Aorta (tissue), 5 donors: Measurements from ENCODE around the gene TNS4. TPM values are rescaled to one million over a fixed set of nuclear protein-coding genes. Genes with fewer than 3 reads are reported as not detected.

Experiments
- ATAC-seq: fragments of 200-7000 bp; cut with Tn5 transposase; one replicate; pipeline ENCODE4 v1.9.1; 2022; ENCODE audit warnings: moderate library complexity; ENCODE audit not compliant: low FRiP score
- DNase-seq, 2 donors: peaks; one replicate each; pipeline ENCODE4 v3.0.0-alpha.2; 2020
- H3K27ac ChIP-seq, 2 donors: one replicate each; pipeline ENCODE4 v1.5.1; 2013; ENCODE audit warnings: low read length in 2 of 2, mild to moderate bottlenecking in 2 of 2, moderate library complexity in 2 of 2, control low read depth in 1 of 2, inconsistent platforms in 1 of 2, low read depth in 1 of 2
- H3K27me3 ChIP-seq, 2 donors: one replicate each; pipeline ENCODE4 v1.6.1; 2013; ENCODE audit warnings: control low read depth in 1 of 2, low read length in 1 of 2, mild to moderate bottlenecking in 1 of 2, moderate library complexity in 1 of 2; ENCODE audit not compliant: insufficient read depth in 2 of 2, control insufficient read depth in 1 of 2
- H3K36me3 ChIP-seq, 2 donors: one replicate each; pipeline ENCODE4 v1.6.1; 2013; ENCODE audit warnings: control low read depth in 1 of 2, low read length in 1 of 2, mild to moderate bottlenecking in 1 of 2; ENCODE audit not compliant: insufficient read depth in 2 of 2, control insufficient read depth in 1 of 2
- H3K4me1 ChIP-seq, 2 donors: one replicate each; pipeline ENCODE4 v1.6.1; 2013; ENCODE audit warnings: low read length in 2 of 2, control low read depth in 1 of 2, mild to moderate bottlenecking in 1 of 2, moderate library complexity in 1 of 2; ENCODE audit not compliant: insufficient read depth in 2 of 2, control insufficient read depth in 1 of 2
- H3K4me3 ChIP-seq, 2 donors: one replicate each; pipeline ENCODE4 v1.5.1; 2013; ENCODE audit warnings: low read length in 2 of 2, control low read depth in 1 of 2, mild to moderate bottlenecking in 1 of 2
- H3K9me3 ChIP-seq: one replicate; pipeline ENCODE4 v1.6.1; 2013; ENCODE audit warnings: mild to moderate bottlenecking, low read length; ENCODE audit not compliant: control insufficient read depth
- WGBS, 2 donors: extraction: QIAGEN DNeasy Blood & Tissue Kit; methylation state at CpG; one replicate each; pipeline ENCODE4 v1.1.7; 2013; 5-methylcytosine and 5-hydroxymethylcytosine counted together
- intact Hi-C, 2 donors: fragments of 100-400 bp; cut with DNase I; formaldehyde crosslinking; loops; one replicate each; pipeline versions ENCODE4 v1.14.2 to v1.15.0; 2022
- polyA plus RNA-seq, 2 donors: library from polyadenylated mRNA; stranded (reverse); fragments of 200-250 nt; gene quantifications; one replicate each; pipeline ENCODE4 v1.2.3, GENCODE V29; 2013
- total RNA-seq, 2 donors: library from RNA; stranded (reverse); fragmentation: NEBNext Ultra II Directional; extraction: Animal tissue kit (Norgen Biotek cat#: 25700); gene quantifications; one replicate each; pipeline ENCODE4 v1.2.1, GENCODE V29; 2021
- donor health status: healthy with polysubstance abuse.
- donor health status: Bipolar disorder and iron deficiency.
- donor health status: DM: no; HTN: no; CAD: no.
- donor health status: DM: no; HTN: no; CAD: no.
- donor health status: DM: yes; HTN: yes; CAD: no.

TNS4 gene
- total and polyA plus RNA-seq, 4 donors, result 0.05 to 0.39 TPM; not detected in 2

GRCh38 chr17:40522250-40522960, 21.0 kb upstream of the TNS4 start:
- Histone ChIP-seq H3K27ac (no peak overlapping the region), H3K27me3 (no peaks in the 10 kb centered on the region), H3K4me1 (no peaks in the 10 kb centered on the region), H3K9me3 (no peaks in the 10 kb centered on the region), H3K4me3 (no peak overlapping the region), H3K36me3 (no peaks in the 10 kb centered on the region)
- peak in 1 of 2 donors; percentile 15 for DNase-seq
- intact Hi-C loops, result no loop called here
- peak; percentile 12 for ATAC-seq
- WGBS, 2 donors, result 85 to 87% methylated on average over 7 of the region's 7 CpGs

- no peak overlapping the region for H3K4me3 ChIP-seq
- no peak for ATAC-seq
- DNase-seq, result peak in 1 of 2 donors; percentile 75
- no peaks in the 10 kb centered on the region for H3K4me1 ChIP-seq
- WGBS, 2 donors, result 94 to 95% methylated on average over 14 of the region's 14 CpGs
- no peak overlapping the region for H3K27ac ChIP-seq
- H3K9me3 ChIP-seq, result no peaks in the 10 kb centered on the region
- no peaks in the 10 kb centered on the region for H3K36me3 ChIP-seq
- H3K27me3 ChIP-seq, result no peaks in the 10 kb centered on the region
- intact Hi-C loops, result no loop called here
Observed at GRCh38 chr17:40520991-40521453, 19.6 kb upstream of the TNS4 start.

- H3K4me3 ChIP-seq, result no peak overlapping the region
Observed at GRCh38 chr17:40519089-40519775, 17.8 kb upstream of the TNS4 start.

GRCh38 chr17:40518401-40519088, 17.1 kb upstream of the TNS4 start:
- no peaks in the 10 kb centered on the region for H3K9me3 ChIP-seq
- 85% methylated on average over 5 of the region's 5 CpGs for WGBS, 2 donors
- intact Hi-C loops, result no loop called here
- no peak overlapping the region for H3K4me3 ChIP-seq
- no peak for ATAC-seq
- H3K4me1 ChIP-seq, result no peaks in the 10 kb centered on the region
- no peaks in the 10 kb centered on the region for H3K27me3 ChIP-seq
- H3K27ac ChIP-seq, result no peak overlapping the region
- H3K36me3 ChIP-seq, result no peaks in the 10 kb centered on the region
- DNase-seq, result peak in 1 of 2 donors; percentile 42

More at GRCh38 chr17:40519089-40519775, 17.8 kb upstream of the TNS4 start:
- Histone ChIP-seq H3K27ac (no peak overlapping the region), H3K4me1 (no peaks in the 10 kb centered on the region), H3K36me3 (no peaks in the 10 kb centered on the region), H3K9me3 (no peaks in the 10 kb centered on the region), H3K27me3 (no peaks in the 10 kb centered on the region)
- DNase-seq, result peak in 1 of 2 donors; percentile 37
- intact Hi-C loops, result no loop called here
- WGBS, 2 donors, result 90 to 91% methylated on average over 5 of the region's 5 CpGs
- no peak for ATAC-seq

- H3K9me3 ChIP-seq, result no peaks in the 10 kb centered on the region
- no peak overlapping the region for H3K27ac ChIP-seq
- intact Hi-C loops, result no loop called here
- H3K27me3 ChIP-seq, result no peaks in the 10 kb centered on the region
- 94 to 98% methylated on average over 4 of the region's 4 CpGs for WGBS, 2 donors
- no peak overlapping the region for H3K4me3 ChIP-seq
- peak in 1 of 2 donors; percentile 24 for DNase-seq
- H3K4me1 ChIP-seq, result no peaks in the 10 kb centered on the region
- ATAC-seq, result no peak
- no peaks in the 10 kb centered on the region for H3K36me3 ChIP-seq
Observed at GRCh38 chr17:40517981-40518380, 16.6 kb upstream of the TNS4 start.

- DNase-seq (no peak), ATAC-seq (no peak)
- Histone ChIP-seq H3K27me3 (no peaks in the 10 kb centered on the region), H3K36me3 (no peaks in the 10 kb centered on the region), H3K27ac (no peak overlapping the region), H3K4me1 (no peaks in the 10 kb centered on the region), H3K4me3 (no peak overlapping the region), H3K9me3 (no peaks in the 10 kb centered on the region)
- WGBS, 2 donors, result 95 to 96% methylated on average over 2 of the region's 2 CpGs
- intact Hi-C loops, result no loop called here
Observed at GRCh38 chr17:40517286-40517662, 15.9 kb upstream of the TNS4 start.

- ATAC-seq, result no peak
- Histone ChIP-seq H3K27ac (no peak overlapping the region), H3K4me1 (no peaks in the 10 kb centered on the region), H3K4me3 (no peak overlapping the region), H3K27me3 (no peaks in the 10 kb centered on the region), H3K36me3 (no peaks in the 10 kb centered on the region), H3K9me3 (no peaks in the 10 kb centered on the region)
- peak in 1 of 2 donors; percentile 51 for DNase-seq
- 82 to 83% methylated on average over 3 of the region's 3 CpGs for WGBS, 2 donors
- intact Hi-C loops, result no loop called here
Observed at GRCh38 chr17:40516581-40517285, 15.3 kb upstream of the TNS4 start.

- ATAC-seq, result no peak
- H3K36me3 ChIP-seq, result no peaks in the 10 kb centered on the region
- DNase-seq, result peak in 1 of 2 donors; percentile 25
- WGBS, 2 donors, result 84 to 88% methylated on average over 11 of the region's 11 CpGs
- intact Hi-C loops, result no loop called here
- H3K4me3 ChIP-seq, result no peak overlapping the region
- H3K27ac ChIP-seq, result no peak overlapping the region
- H3K9me3 ChIP-seq, result no peaks in the 10 kb centered on the region
- no peaks in the 10 kb centered on the region for H3K27me3 ChIP-seq
- no peaks in the 10 kb centered on the region for H3K4me1 ChIP-seq
Observed at GRCh38 chr17:40515491-40516041, 14.1 kb upstream of the TNS4 start.
